ENCODE data around the gene PIK3R5. TPM values are rescaled to one million over a fixed set of nuclear protein-coding genes. Genes with fewer than 3 reads are reported as not detected.
A peak's percentile ranks its signal among the peaks of the same experiment; 100 is the strongest.

Gene PIK3R5
- total RNA-seq, 1 experiment from 2014 or later: 2.5 TPM

DNA sequence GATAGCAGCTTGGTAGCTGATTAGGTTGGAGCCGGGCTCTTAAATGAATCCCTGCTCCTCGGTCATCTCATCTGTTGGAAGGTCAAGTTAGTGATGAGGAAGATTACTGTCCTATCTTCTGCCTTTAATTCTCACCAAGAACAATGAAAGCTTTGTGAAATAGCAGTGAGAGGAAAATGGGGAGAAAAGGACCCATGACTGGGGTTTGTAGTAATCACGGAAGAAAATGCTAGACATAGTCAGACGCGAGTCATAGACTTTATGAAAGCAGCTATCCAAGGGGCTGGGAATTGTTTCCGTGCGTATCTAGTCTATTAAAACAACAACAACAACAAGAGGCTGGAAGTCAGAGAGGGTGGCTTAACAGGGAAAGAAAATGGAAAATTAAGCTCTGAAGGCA, 18.3 kb downstream of the PIK3R5 start:
- DNase-seq (ENCODE audit: low read depth, low spot score) (peak; percentile 1), ATAC-seq (no peak)
- CTCF ChIA-PET: no interaction called here
- Histone ChIP-seq H3K9me3 (ENCODE audit: control insufficient read depth in 1 of 2, insufficient read depth in 1 of 2, low read depth in 1 of 2, low read length in 2 of 2) (no peaks in the 10 kb centered on the region), H3K9ac (ENCODE audit: low read length) (no peak overlapping the region), H3K36me3 (ENCODE audit: control insufficient read depth in 1 of 2, insufficient read depth in 2 of 2, low read length in 2 of 2) (no peaks in the 10 kb centered on the region), H3K79me2 (ENCODE audit: insufficient read depth, low read length) (no peaks in the 10 kb centered on the region), H3K4me2 (ENCODE audit: low read length) (no peak overlapping the region; the same call in 1 of the 2 replicates), H3K4me3 (replicated peaks in 1 of 2; ENCODE audit: low read depth in 1 of 2, low read length in 2 of 2) (no peak overlapping the region), H3K9me2 (ENCODE audit: insufficient read depth) (no peaks in the 10 kb centered on the region), H3K27ac (ENCODE audit: low read depth, low read length) (no peak overlapping the region), H4K20me1 (ENCODE audit: insufficient read depth) (no peaks in the 10 kb centered on the region), H2AFZ (ENCODE audit: low read depth, low read length, poor library complexity, severe bottlenecking) (no peak overlapping the region), H3K27me3 (ENCODE audit: insufficient read depth, low read length) (peaks cover 13% of the 10 kb centered on the region; the same call in 1 of the 2 replicates), H3K4me1 (ENCODE audit: control insufficient read depth in 1 of 2, insufficient read depth in 2 of 2, low read length in 2 of 2) (peaks cover 0 to 7% of the 10 kb centered on the region in 2 experiments; a peak in 1 of 4 replicates)
- RAD21 ChIA-PET (ENCODE audit: low non-redundant PET in 1 of 2, low total read pairs in 2 of 2, uncharacterized antibody in 2 of 2, unreplicated experiment in 2 of 2): no interaction called here
- no TSS peak for BruUV-seq (replicated peaks)
- POLR2A ChIA-PET: no interaction called here
- TF ChIP-seq, protein P1, sequence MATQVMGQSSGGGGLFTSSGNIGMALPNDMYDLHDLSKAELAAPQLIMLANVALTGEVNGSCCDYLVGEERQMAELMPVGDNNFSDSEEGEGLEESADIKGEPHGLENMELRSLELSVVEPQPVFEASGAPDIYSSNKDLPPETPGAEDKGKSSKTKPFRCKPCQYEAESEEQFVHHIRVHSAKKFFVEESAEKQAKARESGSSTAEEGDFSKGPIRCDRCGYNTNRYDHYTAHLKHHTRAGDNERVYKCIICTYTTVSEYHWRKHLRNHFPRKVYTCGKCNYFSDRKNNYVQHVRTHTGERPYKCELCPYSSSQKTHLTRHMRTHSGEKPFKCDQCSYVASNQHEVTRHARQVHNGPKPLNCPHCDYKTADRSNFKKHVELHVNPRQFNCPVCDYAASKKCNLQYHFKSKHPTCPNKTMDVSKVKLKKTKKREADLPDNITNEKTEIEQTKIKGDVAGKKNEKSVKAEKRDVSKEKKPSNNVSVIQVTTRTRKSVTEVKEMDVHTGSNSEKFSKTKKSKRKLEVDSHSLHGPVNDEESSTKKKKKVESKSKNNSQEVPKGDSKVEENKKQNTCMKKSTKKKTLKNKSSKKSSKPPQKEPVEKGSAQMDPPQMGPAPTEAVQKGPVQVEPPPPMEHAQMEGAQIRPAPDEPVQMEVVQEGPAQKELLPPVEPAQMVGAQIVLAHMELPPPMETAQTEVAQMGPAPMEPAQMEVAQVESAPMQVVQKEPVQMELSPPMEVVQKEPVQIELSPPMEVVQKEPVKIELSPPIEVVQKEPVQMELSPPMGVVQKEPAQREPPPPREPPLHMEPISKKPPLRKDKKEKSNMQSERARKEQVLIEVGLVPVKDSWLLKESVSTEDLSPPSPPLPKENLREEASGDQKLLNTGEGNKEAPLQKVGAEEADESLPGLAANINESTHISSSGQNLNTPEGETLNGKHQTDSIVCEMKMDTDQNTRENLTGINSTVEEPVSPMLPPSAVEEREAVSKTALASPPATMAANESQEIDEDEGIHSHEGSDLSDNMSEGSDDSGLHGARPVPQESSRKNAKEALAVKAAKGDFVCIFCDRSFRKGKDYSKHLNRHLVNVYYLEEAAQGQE (IDR thresholded peaks at IDR 0.05; ENCODE audit: low read depth): no peak
- intact Hi-C loops (cut with micrococcal nuclease): no loop called here

GRCh38 chr17:8946476-8946875, 19.0 kb downstream of the PIK3R5 start:
- H3K9me3 ChIP-seq (ENCODE audit: control insufficient read depth in 1 of 2, insufficient read depth in 1 of 2, low read depth in 1 of 2, low read length in 2 of 2): no peaks in the 10 kb centered on the region
- no peaks in the 10 kb centered on the region for H4K20me1 ChIP-seq (ENCODE audit: insufficient read depth)
- POLR2A ChIA-PET: no interaction called here
- no peak overlapping the region for H3K9ac ChIP-seq (ENCODE audit: low read length)
- no peak overlapping the region for H2AFZ ChIP-seq (ENCODE audit: low read depth, low read length, poor library complexity, severe bottlenecking)
- DNase-seq (ENCODE audit: low read depth, low spot score) (no peak), ATAC-seq (no peak)
- no peaks in the 10 kb centered on the region for H3K9me2 ChIP-seq (ENCODE audit: insufficient read depth)
- no peak overlapping the region for H3K4me3 ChIP-seq (replicated peaks in 1 of 2; ENCODE audit: low read depth in 1 of 2, low read length in 2 of 2)
- peaks cover 0 to 7% of the 10 kb centered on the region in 2 experiments; a peak in 1 of 4 replicates for H3K4me1 ChIP-seq (ENCODE audit: control insufficient read depth in 1 of 2, insufficient read depth in 2 of 2, low read length in 2 of 2)
- H3K27ac ChIP-seq (ENCODE audit: low read depth, low read length): no peak overlapping the region
- H3K4me2 ChIP-seq (ENCODE audit: low read length): no peak overlapping the region
- TF ChIP-seq RAD21 (IDR thresholded peaks at IDR 0.05; ENCODE audit: low read depth) (no peak), POLR2A (IDR thresholded peaks at IDR 0.05; ENCODE audit: borderline replicate concordance, extremely low read depth, insufficient read depth, insufficient read length) (no peak), CEBPB (IDR thresholded peaks at IDR 0.05; ENCODE audit: low read depth) (no peak), SP1 (IDR thresholded peaks at IDR 0.05; ENCODE audit: low read depth) (no peak)
- TF ChIP-seq, protein P1 (IDR thresholded peaks at IDR 0.05; ENCODE audit: low read depth): no peak
- no TSS peak for BruUV-seq (replicated peaks)
- intact Hi-C loops (cut with micrococcal nuclease): no loop called here
- H3K27me3 ChIP-seq (ENCODE audit: insufficient read depth, low read length): peaks cover 13% of the 10 kb centered on the region; the same call in 1 of the 2 replicates
- CTCF ChIA-PET: no interaction called here
- RAD21 ChIA-PET (ENCODE audit: low non-redundant PET in 1 of 2, low total read pairs in 2 of 2, uncharacterized antibody in 2 of 2, unreplicated experiment in 2 of 2): no interaction called here
- H3K79me2 ChIP-seq (ENCODE audit: insufficient read depth, low read length): no peaks in the 10 kb centered on the region
- H3K36me3 ChIP-seq (ENCODE audit: control insufficient read depth in 1 of 2, insufficient read depth in 2 of 2, low read length in 2 of 2): no peaks in the 10 kb centered on the region

Measured in HCT116 (cell line).